Neutrophil (primary cell): ENCODE measurements around the gene FNIP1.

ENCODE experiments used
- H3K27ac ChIP-seq: fragments of 200-600 bp; sonication (generic); 2 replicates; pipeline ENCODE4 v1.5.1; 2016; ENCODE audit warnings: mild to moderate bottlenecking, moderate library complexity
- H3K27me3 ChIP-seq: fragments of 200-600 bp; sonication (generic); 2 replicates; pipeline ENCODE4 v1.6.0; 2016; ENCODE audit warnings: mild to moderate bottlenecking
- H3K36me3 ChIP-seq: fragments of 200-600 bp; sonication (generic); 2 replicates; pipeline ENCODE4 v1.5.1; 2017
- H3K4me1 ChIP-seq, 2 experiments: fragments of 200-600 bp in 1 of 2; sonication (generic) in 1 of 2; 1 replicate in 1 of 2; 2 replicates in 1 of 2; pipeline versions ENCODE4 v1.5.1 to v1.6.1; 2013 to 2016; ENCODE audit warnings: low read depth in 1 of 2, low read length in 1 of 2, mild to moderate bottlenecking in 1 of 2, moderate library complexity in 1 of 2; ENCODE audit not compliant: control insufficient read depth in 1 of 2, insufficient read depth in 1 of 2
- H3K4me3 ChIP-seq, 2 experiments: fragments of 200-600 bp in 1 of 2; sonication (generic) in 1 of 2; 1 replicate in 1 of 2; 2 replicates in 1 of 2; pipeline ENCODE4 v1.5.1; 2013 to 2016; ENCODE audit warnings: low read depth in 1 of 2, low read length in 1 of 2, mild to moderate bottlenecking in 1 of 2, moderate library complexity in 1 of 2
- H3K9me3 ChIP-seq: fragments of 200-600 bp; sonication (generic); 2 replicates; pipeline ENCODE4 v1.5.1; 2016
- CTCF ChIP-seq: fragments of 200-600 bp; sonication (generic); IDR thresholded peaks from 2 replicates; pipeline ENCODE4 v1.5.1; 2016; ENCODE audit warnings: antibody characterized with exemption

The FNIP1 gene

GRCh38 chr5:131749723-131750470 lies 46.9 kb downstream of the FNIP1 start:
- H3K9me3 ChIP-seq, result no peaks in the 10 kb centered on the region
- peak overlapping the region; percentile 86 for H3K27ac ChIP-seq
- peaks cover 37 to 54% of the 10 kb centered on the region in 2 experiments for H3K4me1 ChIP-seq
- H3K36me3 ChIP-seq, result no peaks in the 10 kb centered on the region
- H3K27me3 ChIP-seq, result no peaks in the 10 kb centered on the region
- no peak for TF ChIP-seq CTCF
- H3K4me3 ChIP-seq, result no peak overlapping the region

GRCh38 chr5:131749138-131749537 lies 47.7 kb downstream of the FNIP1 start:
- Histone ChIP-seq H3K36me3 (peaks cover 3% of the 10 kb centered on the region), H3K9me3 (no peaks in the 10 kb centered on the region), H3K4me1 (peaks cover 37 to 54% of the 10 kb centered on the region in 2 experiments), H3K27ac (peak overlapping the region; percentile 86), H3K27me3 (no peaks in the 10 kb centered on the region), H3K4me3 (no peak overlapping the region)
- no peak for TF ChIP-seq CTCF

GRCh38 chr5:131747180-131748105 lies 49.4 kb downstream of the FNIP1 start:
- TF ChIP-seq CTCF, result peak; percentile 27
- no peaks in the 10 kb centered on the region for H3K27me3 ChIP-seq
- H3K4me3 ChIP-seq, result peak overlapping the region; percentile 45 to 47
- peaks cover 16% of the 10 kb centered on the region for H3K36me3 ChIP-seq
- H3K27ac ChIP-seq, result peak overlapping the region; percentile 86
- H3K4me1 ChIP-seq, result peaks cover 37 to 50% of the 10 kb centered on the region in 2 experiments
- H3K9me3 ChIP-seq, result no peaks in the 10 kb centered on the region

GRCh38 chr5:131746423-131746822 lies 50.4 kb downstream of the FNIP1 start:
- TF ChIP-seq CTCF, result no peak
- Histone ChIP-seq H3K27ac (peak overlapping the region; percentile 86), H3K4me1 (peaks cover 37 to 50% of the 10 kb centered on the region in 2 experiments), H3K9me3 (no peaks in the 10 kb centered on the region), H3K4me3 (no peak overlapping the region), H3K36me3 (peaks cover 26% of the 10 kb centered on the region), H3K27me3 (no peaks in the 10 kb centered on the region)

GRCh38 chr5:131745703-131746102 lies 51.1 kb downstream of the FNIP1 start:
- TF ChIP-seq CTCF, result no peak
- Histone ChIP-seq H3K27ac (peak overlapping the region; percentile 86), H3K4me1 (peaks cover 37 to 50% of the 10 kb centered on the region in 2 experiments), H3K9me3 (no peaks in the 10 kb centered on the region), H3K4me3 (no peak overlapping the region), H3K36me3 (peaks cover 28% of the 10 kb centered on the region), H3K27me3 (no peaks in the 10 kb centered on the region)
